ENCODE measurements around the gene DNASE2. TPM values are rescaled to one million over a fixed set of nuclear protein-coding genes. Genes with fewer than 3 reads are reported as not detected.
A peak's percentile ranks its signal among the peaks of the same experiment; 100 is the strongest.

The DNASE2 gene
- total and polyA plus RNA-seq, 2 donors, result 10.6 to 58.9 TPM

GRCh38 chr19:12880551-12881171 is 588 bp downstream of the DNASE2 start:
- DNase-seq (ENCODE audit: extremely low spot score), result no peak
- 13% methylated on average over 29 of the region's 29 CpGs for WGBS
- Histone ChIP-seq H3K36me3 (ENCODE audit: insufficient read depth) (no peaks in the 10 kb centered on the region), H3K4me3 (ENCODE audit: low read depth, low read length) (peak overlapping the region; percentile 76), H3K27ac (ENCODE audit: low read depth) (peak overlapping the region; percentile 81), H3K4me1 (ENCODE audit: insufficient read depth) (no peaks in the 10 kb centered on the region)

DNA sequence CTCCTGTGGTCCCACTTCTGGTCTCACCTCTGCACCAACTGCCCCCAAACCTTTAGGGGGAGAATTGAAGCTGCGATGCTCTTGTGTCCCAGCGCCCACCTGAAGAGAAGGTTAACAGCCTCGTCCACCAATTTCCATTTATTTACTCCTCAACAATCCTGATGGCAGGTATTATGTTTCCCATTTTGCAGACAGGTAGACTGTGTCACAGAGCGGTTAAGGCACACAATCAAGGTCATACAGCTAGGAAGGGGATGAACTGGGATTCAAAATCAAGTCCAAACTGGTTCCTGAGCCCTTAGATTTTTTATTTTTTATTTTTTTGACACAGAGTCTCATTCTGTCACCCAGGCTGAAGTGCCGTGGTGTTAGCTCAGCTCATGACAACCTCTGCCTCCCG is 6.2 kb downstream of the DNASE2 start:
- no peak for DNase-seq (ENCODE audit: extremely low spot score)
- WGBS, result 95% methylated on average over 6 of the region's 6 CpGs
- Histone ChIP-seq H3K27ac (ENCODE audit: low read depth) (no peak overlapping the region), H3K4me3 (ENCODE audit: low read depth, low read length) (no peak overlapping the region), H3K4me1 (ENCODE audit: insufficient read depth) (no peaks in the 10 kb centered on the region), H3K36me3 (ENCODE audit: insufficient read depth) (no peaks in the 10 kb centered on the region)

DNA sequence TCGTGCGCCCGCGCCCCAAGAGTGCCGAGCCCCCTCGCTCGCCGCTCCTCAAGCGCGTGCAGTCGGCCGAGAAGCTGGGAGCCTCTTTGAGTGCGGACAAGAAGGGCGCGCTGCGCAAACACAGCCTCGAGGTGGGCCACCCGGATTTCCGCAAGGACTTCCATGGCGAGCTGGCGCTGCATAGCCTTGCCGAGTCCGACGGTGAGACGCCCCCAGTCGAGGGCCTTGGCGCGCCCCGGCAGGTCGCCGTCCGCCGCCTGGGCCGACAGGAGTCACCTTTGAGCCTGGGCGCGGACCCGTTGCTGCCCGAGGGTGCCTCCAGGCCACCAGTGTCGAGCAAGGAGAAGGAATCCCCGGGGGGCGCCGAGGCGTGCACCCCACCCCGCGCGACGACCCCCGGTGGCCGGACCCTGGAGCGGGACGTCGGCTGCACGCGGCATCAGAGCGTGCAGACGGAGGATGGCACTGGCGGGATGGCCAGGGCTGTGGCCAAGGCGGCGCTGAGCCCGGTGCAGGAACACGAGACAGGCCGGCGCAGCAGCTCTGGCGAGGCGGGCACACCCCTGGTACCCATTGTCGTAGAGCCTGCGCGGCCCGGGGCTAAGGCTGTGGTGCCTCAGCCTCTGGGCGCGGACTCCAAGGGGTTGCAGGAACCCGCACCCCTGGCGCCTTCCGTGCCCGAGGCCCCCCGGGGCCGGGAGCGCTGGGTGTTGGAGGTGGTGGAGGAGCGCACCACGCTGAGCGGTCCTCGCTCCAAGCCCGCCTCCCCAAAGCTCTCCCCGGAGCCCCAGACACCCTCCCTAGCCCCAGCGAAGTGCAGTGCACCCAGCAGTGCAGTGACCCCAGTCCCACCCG is 7.1 kb downstream of the DNASE2 start:
- H3K27ac ChIP-seq (ENCODE audit: low read depth), result no peak overlapping the region
- no peak for DNase-seq (ENCODE audit: extremely low spot score)
- H3K4me3 ChIP-seq (ENCODE audit: low read depth, low read length), result no peak overlapping the region
- 89% methylated on average over 86 of the region's 86 CpGs for WGBS
- no peaks in the 10 kb centered on the region for H3K4me1 ChIP-seq (ENCODE audit: insufficient read depth)
- H3K36me3 ChIP-seq (ENCODE audit: insufficient read depth), result no peaks in the 10 kb centered on the region

DNA sequence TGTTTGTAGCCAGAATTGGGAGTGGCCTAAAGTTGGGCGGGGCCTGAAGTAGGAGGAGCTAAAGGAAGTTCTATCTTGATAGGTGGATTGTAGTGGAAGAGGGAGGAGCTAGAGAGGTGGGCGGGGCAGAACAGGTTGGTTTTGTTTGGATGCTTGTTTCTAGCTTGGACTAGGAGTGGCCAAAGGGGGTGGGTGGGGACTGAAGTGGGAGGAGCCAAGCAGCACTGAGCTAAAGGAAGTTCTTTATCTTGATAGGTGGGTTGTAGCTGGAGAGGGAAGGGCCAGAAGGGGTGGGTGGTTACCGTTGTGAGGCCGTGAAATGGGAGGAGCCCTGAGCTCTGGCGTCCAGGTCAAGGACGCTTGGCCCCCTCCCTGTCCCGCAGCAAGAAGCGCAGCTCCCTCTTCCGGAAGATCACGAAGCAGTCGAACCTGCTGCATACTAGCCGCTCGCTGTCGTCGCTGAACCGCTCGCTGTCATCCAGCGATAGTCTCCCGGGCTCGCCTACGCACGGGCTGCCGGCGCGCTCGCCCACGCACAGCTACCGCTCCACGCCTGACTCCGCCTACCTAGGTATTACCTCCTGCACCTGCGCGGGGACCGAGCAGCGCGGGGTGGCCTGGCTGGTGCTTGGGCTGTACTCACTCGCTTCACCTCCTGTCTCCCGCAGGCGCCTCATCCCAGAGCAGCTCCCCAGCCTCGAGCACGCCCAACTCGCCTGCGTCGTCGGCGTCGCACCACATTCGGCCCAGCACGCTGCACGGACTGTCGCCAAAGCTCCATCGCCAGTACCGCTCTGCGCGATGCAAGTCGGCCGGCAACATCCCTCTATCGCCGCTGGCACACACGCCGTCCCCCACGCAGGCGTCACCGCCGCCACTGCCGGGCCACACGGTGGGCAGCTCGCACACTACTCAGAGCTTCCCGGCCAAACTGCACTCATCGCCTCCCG is 8.0 kb downstream of the DNASE2 start:
- DNase-seq (ENCODE audit: extremely low spot score), result no peak
- WGBS, result 53% methylated on average over 70 of the region's 70 CpGs
- Histone ChIP-seq H3K4me3 (ENCODE audit: low read depth, low read length) (no peak overlapping the region), H3K36me3 (ENCODE audit: insufficient read depth) (no peaks in the 10 kb centered on the region), H3K27ac (ENCODE audit: low read depth) (no peak overlapping the region), H3K4me1 (ENCODE audit: insufficient read depth) (no peaks in the 10 kb centered on the region)

- Histone ChIP-seq H3K27ac (ENCODE audit: low read depth) (no peak overlapping the region), H3K36me3 (ENCODE audit: insufficient read depth) (no peaks in the 10 kb centered on the region), H3K4me3 (ENCODE audit: low read depth, low read length) (no peak overlapping the region), H3K4me1 (ENCODE audit: insufficient read depth) (no peaks in the 10 kb centered on the region)
- 88% methylated on average over 5 of the region's 5 CpGs for WGBS
- DNase-seq (ENCODE audit: extremely low spot score), result no peak
Observed at GRCh38 chr19:12872255-12872654, 9.0 kb downstream of the DNASE2 start.

GRCh38 chr19:12871681-12872080 is 9.6 kb downstream of the DNASE2 start:
- no peaks in the 10 kb centered on the region for H3K4me1 ChIP-seq (ENCODE audit: insufficient read depth)
- no peak overlapping the region for H3K27ac ChIP-seq (ENCODE audit: low read depth)
- H3K4me3 ChIP-seq (ENCODE audit: low read depth, low read length), result no peak overlapping the region
- WGBS, result 75% methylated on average over 3 of the region's 3 CpGs
- DNase-seq (ENCODE audit: extremely low spot score), result no peak
- H3K36me3 ChIP-seq (ENCODE audit: insufficient read depth), result no peaks in the 10 kb centered on the region

DNA sequence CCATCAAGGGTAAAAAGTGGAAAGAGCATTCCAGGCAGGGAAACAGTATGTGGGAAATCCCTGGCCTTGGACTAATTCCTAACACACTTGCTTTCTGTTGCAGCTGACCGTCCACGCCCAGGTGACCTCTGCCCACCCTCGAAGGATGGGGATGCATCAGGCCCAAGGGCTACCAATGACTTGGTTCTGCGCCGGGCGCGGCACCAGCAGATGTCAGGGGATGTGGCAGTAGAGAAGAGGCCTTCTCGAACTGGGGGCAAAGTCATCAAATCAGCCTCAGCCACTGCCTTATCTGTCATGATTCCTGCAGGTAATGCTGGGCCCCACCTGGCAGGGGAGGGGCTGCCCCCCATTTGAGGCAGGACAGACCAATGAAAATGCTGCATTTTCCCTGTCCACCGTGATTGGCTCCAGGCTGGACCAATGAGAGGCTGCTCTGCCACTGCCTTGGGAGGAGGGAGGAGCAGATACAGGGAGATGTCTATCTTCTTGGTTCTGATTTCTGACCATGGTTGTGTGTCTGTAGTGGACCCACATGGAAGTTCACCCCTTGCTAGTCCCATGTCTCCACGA is 12.6 kb downstream of the DNASE2 start:
- Histone ChIP-seq H3K4me3 (ENCODE audit: low read depth, low read length) (no peak overlapping the region), H3K4me1 (ENCODE audit: insufficient read depth) (no peaks in the 10 kb centered on the region), H3K36me3 (ENCODE audit: insufficient read depth) (no peaks in the 10 kb centered on the region), H3K27ac (ENCODE audit: low read depth) (no peak overlapping the region)
- no peak for DNase-seq (ENCODE audit: extremely low spot score)
- 94% methylated on average over 10 of the region's 10 CpGs for whole genome bisulfite sequencing

DNA sequence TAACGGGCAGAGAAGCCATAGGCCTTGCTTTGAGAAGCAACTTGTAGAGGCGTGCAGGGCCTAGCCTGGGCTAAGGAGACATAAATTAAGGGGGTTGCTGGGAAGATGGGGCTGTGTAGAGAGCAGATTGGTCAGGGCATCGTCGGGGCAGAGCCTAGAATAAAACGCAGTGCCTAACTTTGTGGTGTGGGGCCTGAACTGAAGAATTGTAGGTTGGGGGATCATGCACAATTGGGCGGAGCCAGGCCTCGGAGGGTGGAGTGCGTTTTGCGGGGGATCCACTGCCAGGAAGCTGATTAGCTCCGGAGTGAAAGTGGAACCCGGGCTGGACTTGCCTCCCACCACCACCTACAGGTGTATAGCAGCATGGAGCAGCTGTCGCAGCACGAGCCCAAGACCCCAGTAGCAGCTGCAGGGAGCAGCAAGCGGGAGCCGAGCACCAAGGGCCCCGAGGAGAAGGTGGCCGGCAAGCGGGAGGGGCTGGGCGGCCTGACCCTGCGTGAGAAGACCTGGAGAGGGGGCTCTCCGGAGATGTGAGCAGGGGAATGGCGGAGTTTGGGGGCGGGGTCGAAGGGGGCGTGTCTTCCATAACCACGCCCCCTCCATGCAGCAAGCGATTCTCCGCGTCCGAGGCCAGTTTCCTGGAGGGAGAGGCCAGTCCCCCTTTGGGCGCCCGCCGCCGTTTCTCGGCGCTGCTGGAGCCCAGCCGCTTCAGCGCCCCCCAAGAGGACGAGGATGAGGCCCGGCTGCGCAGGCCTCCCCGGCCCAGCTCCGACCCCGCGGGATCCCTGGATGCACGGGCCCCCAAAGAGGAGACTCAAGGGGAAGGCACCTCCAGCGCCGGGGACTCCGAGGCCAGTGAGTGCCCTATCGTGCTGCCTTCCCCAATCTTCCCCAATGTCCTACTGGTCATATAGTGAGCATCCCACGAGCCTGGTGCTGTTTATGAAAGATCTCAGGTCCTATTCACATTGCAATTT is 13.8 kb downstream of the DNASE2 start:
- no peaks in the 10 kb centered on the region for H3K36me3 ChIP-seq (ENCODE audit: insufficient read depth)
- DNase-seq (ENCODE audit: extremely low spot score), result no peak
- H3K4me3 ChIP-seq (ENCODE audit: low read depth, low read length), result no peak overlapping the region
- 8% methylated on average over 51 of the region's 51 CpGs for WGBS
- H3K27ac ChIP-seq (ENCODE audit: low read depth), result no peak overlapping the region
- H3K4me1 ChIP-seq (ENCODE audit: insufficient read depth), result no peaks in the 10 kb centered on the region

DNA sequence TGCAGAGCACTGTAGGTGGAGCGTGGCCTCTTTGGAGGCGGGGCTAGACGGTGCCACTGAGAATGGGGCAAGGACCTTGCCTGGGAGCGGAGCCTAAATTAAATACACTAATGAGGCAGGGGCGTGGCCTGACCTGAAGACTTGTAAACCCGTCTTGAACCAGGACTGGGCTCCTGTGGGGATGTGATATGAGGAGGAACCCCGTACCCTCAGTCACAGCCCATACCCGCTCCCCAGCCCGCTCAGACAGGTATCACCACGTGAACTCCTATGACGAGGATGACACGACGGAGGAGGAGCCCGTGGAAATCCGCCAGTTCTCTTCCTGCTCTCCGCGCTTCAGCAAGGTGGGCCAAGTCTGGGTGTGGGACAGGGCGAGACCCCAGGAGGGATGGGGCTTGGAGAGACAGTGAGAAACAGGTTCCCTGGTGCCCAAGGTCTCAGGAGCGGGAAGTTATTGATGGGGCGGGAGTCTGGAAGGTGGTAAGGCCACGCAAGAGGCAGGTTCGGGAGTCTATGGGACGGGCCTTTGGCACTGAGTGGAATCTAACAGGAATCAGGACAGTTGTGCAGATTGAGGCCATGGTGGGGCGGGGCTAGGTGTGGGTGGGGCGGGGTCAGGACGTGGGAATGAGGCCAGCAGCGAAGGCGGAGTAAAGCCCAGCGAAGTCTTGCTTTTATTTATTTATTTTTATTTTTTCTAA is 14.7 kb downstream of the DNASE2 start:
- no peak overlapping the region for H3K27ac ChIP-seq (ENCODE audit: low read depth)
- H3K4me3 ChIP-seq (ENCODE audit: low read depth, low read length), result no peak overlapping the region
- 87% methylated on average over 29 of the region's 29 CpGs for WGBS
- DNase-seq (ENCODE audit: extremely low spot score), result no peak
- H3K36me3 ChIP-seq (ENCODE audit: insufficient read depth), result no peaks in the 10 kb centered on the region
- H3K4me1 ChIP-seq (ENCODE audit: insufficient read depth), result no peaks in the 10 kb centered on the region

DNA sequence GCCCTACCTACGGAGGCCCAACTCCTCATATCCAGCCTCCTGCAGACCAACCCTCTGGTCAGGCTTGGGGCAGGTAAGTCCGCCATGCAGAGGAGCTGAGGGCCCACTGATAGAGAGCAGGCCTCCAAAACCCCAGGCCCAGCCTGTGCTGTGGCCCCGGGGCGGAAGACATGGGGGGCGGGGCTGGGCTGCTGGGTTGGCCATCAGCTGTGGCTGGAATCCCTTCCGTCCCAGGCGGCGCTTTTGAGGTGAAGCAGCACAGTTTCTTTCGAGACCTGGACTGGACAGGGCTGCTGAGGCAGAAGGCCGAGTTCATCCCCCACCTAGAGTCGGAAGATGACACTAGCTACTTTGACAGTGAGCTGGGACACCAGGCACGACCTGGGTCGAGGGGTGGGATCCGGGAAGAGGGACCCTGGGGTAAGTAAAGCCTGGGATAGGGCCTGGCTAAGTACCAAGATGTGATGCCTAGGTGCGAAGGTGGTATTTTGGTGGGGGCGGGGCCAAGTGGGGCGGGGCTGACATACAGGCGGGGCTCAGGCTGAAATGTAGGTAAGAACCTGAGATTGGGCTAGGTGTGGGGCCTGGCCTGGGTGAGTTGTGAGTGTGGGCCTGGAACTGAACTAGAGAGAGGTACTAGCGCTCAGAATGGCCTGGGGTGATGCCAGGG is 15.4 kb downstream of the DNASE2 start:
- no peaks in the 10 kb centered on the region for H3K4me1 ChIP-seq (ENCODE audit: insufficient read depth)
- H3K27ac ChIP-seq (ENCODE audit: low read depth), result no peak overlapping the region
- H3K36me3 ChIP-seq (ENCODE audit: insufficient read depth), result no peaks in the 10 kb centered on the region
- no peak overlapping the region for H3K4me3 ChIP-seq (ENCODE audit: low read depth, low read length)
- 79% methylated on average over 19 of the region's 19 CpGs for WGBS
- no peak for DNase-seq (ENCODE audit: extremely low spot score)

DNA sequence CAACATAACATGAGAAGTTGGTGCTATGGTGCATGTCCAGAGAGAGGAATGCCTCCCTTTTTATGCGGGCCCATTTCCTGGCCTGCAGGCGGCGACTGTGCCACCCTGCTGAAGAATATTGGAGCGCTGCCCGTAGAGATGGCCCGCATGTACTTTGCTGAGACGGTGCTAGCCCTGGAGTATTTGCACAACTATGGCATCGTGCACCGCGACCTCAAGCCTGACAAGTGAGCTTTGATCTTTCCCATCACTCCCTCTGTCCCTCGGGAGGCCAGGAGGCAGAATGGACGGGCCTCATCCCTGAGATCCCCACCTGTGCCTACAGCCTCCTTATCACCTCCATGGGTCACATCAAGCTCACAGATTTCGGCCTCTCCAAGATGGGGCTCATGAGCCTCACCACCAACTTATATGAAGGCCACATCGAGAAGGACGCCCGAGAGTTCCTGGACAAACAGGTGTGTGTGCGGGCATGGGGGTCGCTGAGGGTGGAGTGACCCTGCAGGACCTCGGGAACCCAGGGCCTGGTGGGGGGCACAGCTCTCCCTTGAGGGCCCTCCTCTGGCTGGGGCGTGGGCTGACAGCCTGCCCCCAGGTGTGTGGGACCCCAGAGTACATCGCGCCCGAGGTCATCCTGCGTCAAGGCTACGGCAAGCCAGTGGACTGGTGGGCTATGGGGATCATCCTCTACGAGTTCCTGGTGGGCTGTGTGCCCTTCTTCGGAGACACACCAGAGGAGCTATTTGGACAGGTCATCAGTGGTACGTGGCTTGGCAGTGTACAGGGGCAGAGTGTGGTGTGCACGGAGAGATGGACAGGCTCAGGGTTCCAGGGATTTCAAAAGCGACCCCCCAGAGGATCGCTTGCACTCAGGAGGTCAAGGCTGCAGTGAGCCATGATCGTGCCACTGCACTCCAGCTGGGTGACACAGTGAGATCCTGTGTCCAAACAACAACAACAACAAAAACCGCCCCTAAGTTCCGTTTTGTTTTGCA is 16.2 kb downstream of the DNASE2 start:
- no peak overlapping the region for H3K4me3 ChIP-seq (ENCODE audit: low read depth, low read length)
- no peaks in the 10 kb centered on the region for H3K4me1 ChIP-seq (ENCODE audit: insufficient read depth)
- no peaks in the 10 kb centered on the region for H3K36me3 ChIP-seq (ENCODE audit: insufficient read depth)
- no peak overlapping the region for H3K27ac ChIP-seq (ENCODE audit: low read depth)
- 89% methylated on average over 34 of the region's 34 CpGs for WGBS
- DNase-seq (ENCODE audit: extremely low spot score), result no peak

Measured in urinary bladder (tissue), 4 donors.